ENCODE measurements around the gene BICDL1. TPM values are rescaled to one million over a fixed set of nuclear protein-coding genes. Genes with fewer than 3 reads are reported as not detected.

BICDL1 gene
- total RNA-seq, 1 donor from 2014 or later = 22.5 TPM

- no peak for DNase-seq
These were observed 66.4 kb downstream of the BICDL1 start for GRCh38 chr12:120055231-120056000.

GRCh38 chr12:120056739-120057138, 67.7 kb downstream of the BICDL1 start:
- DNase-seq = no peak

GRCh38 chr12:120060196-120060595, 71.2 kb downstream of the BICDL1 start:
- DNase-seq = no peak

- no peak for DNase-seq
These were observed 71.7 kb downstream of the BICDL1 start for GRCh38 chr12:120060717-120061116.

- DNase-seq = no peak
These were observed 72.7 kb downstream of the BICDL1 start for GRCh38 chr12:120061575-120062214.

- DNase-seq = no peak
These were observed 74.0 kb downstream of the BICDL1 start for GRCh38 chr12:120062976-120063579.

- no peak for DNase-seq
These were observed 75.3 kb downstream of the BICDL1 start for GRCh38 chr12:120064054-120064940.

GRCh38 chr12:120065472-120065871, 76.4 kb downstream of the BICDL1 start:
- peak; percentile 8 for DNase-seq

GRCh38 chr12:120066341-120066740, 77.3 kb downstream of the BICDL1 start:
- no peak for DNase-seq

GRCh38 chr12:120067084-120067869, 78.2 kb downstream of the BICDL1 start:
- no peak for DNase-seq

GRCh38 chr12:120067901-120068300, 78.9 kb downstream of the BICDL1 start:
- no peak for DNase-seq

- DNase-seq = no peak
These were observed 80.2 kb downstream of the BICDL1 start for GRCh38 chr12:120069278-120069677.

- no peak for DNase-seq
These were observed 82.5 kb downstream of the BICDL1 start for GRCh38 chr12:120071493-120072020.

GRCh38 chr12:120072472-120073249, 83.6 kb downstream of the BICDL1 start:
- no peak for DNase-seq

GRCh38 chr12:120075034-120075616, 86.1 kb downstream of the BICDL1 start:
- no peak for DNase-seq

GRCh38 chr12:120076651-120077050, 87.6 kb downstream of the BICDL1 start:
- no peak for DNase-seq

GRCh38 chr12:120077260-120077659, 88.2 kb downstream of the BICDL1 start:
- DNase-seq = no peak

- DNase-seq = no peak
These were observed 89.8 kb downstream of the BICDL1 start for GRCh38 chr12:120078868-120079267.

- no peak for DNase-seq
These were observed 90.7 kb downstream of the BICDL1 start for GRCh38 chr12:120079411-120080400.
